GM21723 (cell line): ENCODE data around the gene NPIPB9.
"Not testable (repeated sequence)": the region's sequence is repeated elsewhere in the genome, so short reads cannot be mapped to it uniquely, and the experiment has no call there.

Experiments
- ATAC-seq: cut with Tn5 transposase; IDR thresholded peaks from one replicate; pipeline ENCODE4 v1.9.1; 2021; ENCODE audit warnings: mild to moderate bottlenecking, moderate library complexity; ENCODE audit not compliant: unreplicated experiment

Gene NPIPB9

GRCh38 chr16:28751487-28751886 lies at the start of gene NPIPB9:
NPIPB9 (plus strand) TSS chr16:28751787.
- ATAC-seq = not testable (repeated sequence)

GRCh38 chr16:28704246-28704645 lies 47.3 kb upstream of the NPIPB9 start:
- ATAC-seq = not testable (repeated sequence)

DNA sequence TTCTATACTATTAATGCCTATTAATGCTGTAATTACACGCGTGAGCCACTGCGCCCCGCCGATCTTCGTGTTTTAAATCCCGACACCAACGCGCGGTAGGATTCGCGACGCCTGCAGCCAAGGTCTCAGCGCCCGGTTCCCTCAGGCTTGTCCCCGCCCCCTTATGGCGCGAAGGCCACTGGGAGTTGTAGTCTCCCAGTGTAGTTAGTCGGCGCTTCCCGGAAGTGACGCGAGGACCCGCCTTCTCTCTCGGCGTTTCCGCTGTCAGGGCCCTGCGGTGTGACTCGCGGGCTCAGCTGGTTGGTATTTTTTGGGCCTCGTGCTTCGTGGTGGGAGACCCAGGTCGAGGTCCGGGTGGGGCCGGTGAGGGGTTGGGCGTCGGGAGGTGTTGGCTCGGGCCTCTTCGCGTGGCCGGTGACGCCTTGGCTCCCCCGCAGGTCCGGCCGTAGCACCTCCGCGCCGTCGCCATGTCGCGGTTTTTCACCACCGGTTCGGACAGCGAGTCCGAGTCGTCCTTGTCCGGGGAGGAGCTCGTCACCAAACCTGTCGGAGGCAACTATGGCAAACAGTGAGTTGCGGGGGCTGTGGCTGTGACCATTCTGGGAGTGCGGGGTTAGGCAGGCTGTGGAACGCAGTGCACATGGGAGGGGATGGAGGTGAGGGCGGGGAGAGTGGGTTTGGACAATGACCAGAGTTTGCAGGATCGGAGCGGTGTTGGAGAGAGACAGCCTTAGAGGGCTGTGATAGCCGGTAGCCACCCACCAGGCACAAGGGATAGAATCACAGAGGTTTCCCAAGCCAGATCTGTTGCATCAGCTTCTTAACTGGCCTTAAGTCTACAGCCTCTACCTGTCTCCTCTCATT lies 40.1 kb upstream of the NPIPB9 start, which contains the start of gene EIF3C:
EIF3C (plus strand) TSS at position 245 of the 864 bp plus-strand sequence; CDS start at position 468, 223 bp downstream.
- peak; percentile 96 for ATAC-seq

GRCh38 chr16:28722852-28723650 lies 28.5 kb upstream of the NPIPB9 start:
- not testable (repeated sequence) for ATAC-seq

DNA sequence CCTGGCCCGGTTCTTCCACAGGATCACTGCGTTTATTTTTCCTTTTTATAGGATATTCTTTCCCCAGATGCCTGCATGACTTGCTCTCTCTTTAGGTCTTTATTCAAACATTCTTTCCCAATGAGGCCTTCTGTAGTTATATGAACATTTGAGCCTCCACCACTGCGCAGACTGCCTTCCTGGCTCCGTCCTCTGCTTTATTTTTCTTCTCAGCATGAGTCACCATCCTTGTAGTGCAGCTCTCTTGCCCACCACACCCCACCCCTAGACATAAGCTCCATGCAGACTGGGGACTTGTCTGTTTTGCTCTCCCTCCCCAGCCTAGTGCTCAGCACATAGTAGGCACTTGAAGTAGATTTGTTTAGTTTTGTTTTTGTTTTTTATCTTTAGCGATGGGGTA lies 20.3 kb upstream of the NPIPB9 start:
- not testable (repeated sequence) for ATAC-seq

- ATAC-seq = not testable (repeated sequence)
Measured at GRCh38 chr16:28732455-28733124, 19.0 kb upstream of the NPIPB9 start.

GRCh38 chr16:28739787-28740186 lies 11.8 kb upstream of the NPIPB9 start:
- not testable (repeated sequence) for ATAC-seq

- not testable (repeated sequence) for ATAC-seq
Measured at GRCh38 chr16:28740631-28741030, 11.0 kb upstream of the NPIPB9 start.

DNA sequence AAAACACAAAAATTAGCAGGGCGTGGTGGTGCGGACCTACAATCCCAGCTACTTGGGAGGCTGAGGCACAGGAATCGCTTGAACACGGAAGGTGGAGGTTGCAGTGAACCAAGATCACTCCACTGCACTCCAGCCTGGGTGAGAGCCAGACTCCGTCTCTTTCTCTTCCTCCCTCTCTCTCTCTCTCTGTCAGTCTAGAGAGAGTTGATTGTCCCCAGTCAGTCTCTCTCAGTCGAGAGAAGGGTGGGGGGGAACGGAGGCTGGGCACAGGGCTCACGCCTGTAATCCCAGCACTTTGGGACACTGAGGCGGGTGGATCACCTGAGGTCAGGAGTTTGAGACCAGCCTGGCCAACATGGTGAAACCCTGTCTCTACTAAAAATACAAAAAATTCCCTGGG lies 10.3 kb upstream of the NPIPB9 start:
- ATAC-seq = not testable (repeated sequence)

DNA sequence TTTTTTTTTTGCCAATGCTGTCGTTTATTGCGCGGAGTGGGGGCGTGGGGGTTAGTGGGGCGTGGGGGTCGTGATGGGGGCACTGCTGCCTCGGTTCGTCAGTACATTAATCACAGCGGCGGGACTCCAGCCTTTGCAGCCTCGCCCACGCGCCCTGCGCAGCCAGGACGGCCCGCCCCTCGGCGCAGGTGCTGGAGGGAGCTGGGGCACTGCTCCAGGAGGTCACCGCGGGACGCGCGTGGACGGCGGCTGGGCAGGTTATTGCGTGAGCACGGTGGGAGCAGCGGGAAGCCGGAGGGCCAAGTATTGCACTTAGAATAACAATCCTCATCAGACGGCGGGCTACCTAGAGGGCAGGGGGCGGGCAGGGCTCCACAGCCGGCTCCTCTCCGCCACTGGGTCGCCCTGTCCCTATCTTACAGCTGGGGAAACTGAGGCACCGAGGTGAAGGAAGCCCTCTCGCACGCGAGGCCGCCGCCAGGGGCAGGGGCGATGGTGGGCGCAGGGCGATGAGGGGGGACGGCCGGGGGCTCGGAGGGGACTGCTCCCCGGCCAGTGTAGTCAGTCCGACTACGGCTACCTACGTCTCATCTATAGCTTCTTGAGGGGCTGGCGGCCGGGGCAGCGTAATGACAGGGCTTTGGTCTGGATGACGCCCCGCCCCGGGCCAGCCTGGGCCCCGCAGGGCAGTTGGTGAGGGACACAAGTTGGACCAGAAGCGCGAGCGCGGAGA lies 4.8 kb upstream of the NPIPB9 start:
- not testable (repeated sequence) for ATAC-seq

- peak; percentile 96 for ATAC-seq
Measured at GRCh38 chr16:28749997-28750465, 1.6 kb upstream of the NPIPB9 start.

GRCh38 chr16:28750469-28751067 lies 1.0 kb upstream of the NPIPB9 start:
- ATAC-seq = peak; percentile 52

DNA sequence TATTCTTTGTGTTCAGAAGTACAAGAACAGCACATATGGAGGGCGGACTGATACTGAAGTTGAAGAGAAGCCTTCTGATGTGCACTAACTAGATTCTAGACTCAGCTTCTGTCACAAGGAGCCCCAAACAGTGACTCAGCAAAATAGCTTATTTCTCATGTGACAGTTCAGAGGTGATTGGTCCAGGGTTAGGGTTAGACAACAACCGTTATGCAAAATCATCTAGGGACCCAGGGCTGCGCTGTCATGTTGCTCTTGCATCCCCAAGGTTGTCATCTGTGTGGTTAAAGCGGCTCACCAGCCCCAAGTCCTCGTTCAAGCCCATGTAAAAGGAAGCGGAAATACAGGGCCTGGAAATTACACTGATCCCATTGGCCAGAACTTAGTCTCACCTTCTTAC lies 30.1 kb downstream of the NPIPB9 start:
- not testable (repeated sequence) for ATAC-seq

DNA sequence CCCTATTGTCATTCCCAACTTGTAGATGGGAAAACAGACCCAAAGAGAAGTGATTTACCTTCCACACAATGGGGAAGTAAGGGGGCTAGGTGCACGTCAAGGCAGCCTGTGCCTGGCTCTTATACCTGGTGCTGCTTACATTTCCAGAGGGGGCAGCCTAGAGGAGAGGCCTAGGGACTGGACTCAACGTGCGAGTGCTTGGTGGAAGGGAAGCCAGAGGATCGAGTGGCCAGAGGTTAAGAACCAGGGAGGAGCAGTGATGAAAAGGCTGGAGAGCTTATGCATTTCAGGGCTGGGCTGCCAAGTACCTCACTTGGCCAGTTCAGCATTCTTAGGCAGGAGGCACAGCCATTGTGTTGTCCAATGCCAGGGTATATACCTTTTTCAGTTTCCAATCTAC lies 30.8 kb downstream of the NPIPB9 start:
- not testable (repeated sequence) for ATAC-seq

DNA sequence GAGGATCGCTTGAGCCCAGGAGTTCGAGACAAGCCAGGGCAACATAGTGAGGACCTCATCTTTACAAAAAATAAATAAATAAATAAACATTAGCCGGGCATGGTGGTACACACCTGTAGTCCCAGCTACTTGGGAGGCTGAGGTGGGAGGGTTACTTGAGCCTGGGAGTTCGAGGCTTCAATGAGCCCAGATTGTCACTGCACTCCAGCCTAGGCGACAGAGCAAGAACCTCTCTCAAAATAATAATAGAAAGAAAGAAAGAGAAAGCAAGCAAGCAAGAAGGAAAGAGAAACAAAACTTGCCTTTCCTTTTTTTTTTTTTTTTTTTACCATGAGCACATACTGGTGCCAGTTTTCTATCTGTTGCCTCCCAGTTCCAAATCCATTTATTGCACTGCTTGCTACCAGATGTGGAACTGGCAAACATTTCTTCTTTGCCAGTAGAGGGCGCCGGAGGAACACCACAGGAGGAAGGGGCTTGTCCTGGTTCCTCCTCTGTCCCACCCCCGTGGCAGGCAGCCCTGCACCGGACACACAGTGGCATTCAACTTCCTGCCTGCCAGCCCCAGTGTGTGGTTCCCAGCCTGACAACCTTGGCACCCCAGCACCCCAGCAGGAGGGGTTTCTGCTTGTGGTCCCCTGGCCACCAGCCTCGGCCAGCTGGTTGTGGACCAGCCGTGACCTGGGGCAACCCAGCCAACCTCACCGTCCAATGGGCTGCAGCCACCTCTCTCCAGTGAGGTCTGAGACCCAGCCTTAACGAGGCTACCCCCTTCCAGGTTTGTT lies 50.8 kb downstream of the NPIPB9 start:
- not testable (repeated sequence) for ATAC-seq

- ATAC-seq = not testable (repeated sequence)
Measured at GRCh38 chr16:28807445-28808120, 56.0 kb downstream of the NPIPB9 start.

- no peak for ATAC-seq
Measured at GRCh38 chr16:28820016-28820415, 68.4 kb downstream of the NPIPB9 start.

DNA sequence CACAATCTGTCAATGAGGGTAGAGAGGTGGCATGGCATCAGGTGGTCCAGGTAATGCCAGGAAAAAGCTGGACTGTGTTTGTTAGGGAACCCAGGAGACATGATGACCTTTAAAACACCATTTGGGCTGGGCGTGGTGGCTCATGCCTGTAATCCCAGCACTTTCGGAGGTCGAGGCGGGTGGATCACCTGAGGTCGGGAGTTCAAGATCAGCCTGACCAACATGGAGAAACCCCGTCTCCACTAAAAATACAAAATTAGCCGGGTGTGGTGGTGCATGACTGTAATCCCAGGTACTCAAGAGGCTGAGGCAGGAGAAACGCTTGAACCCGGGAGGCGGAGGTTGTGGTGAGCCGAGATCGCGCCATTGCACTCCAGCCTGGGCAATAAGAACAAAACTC lies 69.0 kb downstream of the NPIPB9 start:
- not testable (repeated sequence) for ATAC-seq
